HepG2 (cell line): ENCODE results near the gene RPF1. TPM values are rescaled to one million over a fixed set of nuclear protein-coding genes. Genes with fewer than 3 reads are reported as not detected.

ENCODE experiments used
- HMGA1 ChIP-seq: sonication (generic); formaldehyde crosslinking; conservative IDR thresholded peaks from 2 replicates; pipeline ENCODE4 v1.4.0; 2020; ENCODE audit warnings: missing genetic modification reagents
- HNRNPH1 ChIP-seq: fragments of 200-400 bp; formaldehyde crosslinking; optimal IDR thresholded peaks from 2 replicates; pipeline ENCODE3; 2017; ENCODE audit warnings: mild to moderate bottlenecking, low read depth, low read length
- MEIS1 ChIP-seq: sonication (generic); formaldehyde crosslinking; IDR thresholded peaks from 2 replicates; pipeline ENCODE4 v1.9.0; 2021; ENCODE audit warnings: mild to moderate bottlenecking, missing genetic modification reagents, moderate library complexity, borderline replicate concordance
- NFATC3 ChIP-seq: sonication (generic); formaldehyde crosslinking; IDR thresholded peaks from 2 replicates; pipeline ENCODE4 v1.5.1; 2020; ENCODE audit warnings: mild to moderate bottlenecking, missing genetic modification reagents
- NFYB ChIP-seq: sonication (generic); formaldehyde crosslinking; IDR thresholded peaks from 2 replicates; pipeline ENCODE4 v1.4.0; 2020; ENCODE audit warnings: missing genetic modification reagents
- SRSF9 ChIP-seq: fragments of 200-400 bp; formaldehyde crosslinking; IDR thresholded peaks from 2 replicates; pipeline ENCODE4 v1.6.1; 2018; ENCODE audit warnings: borderline replicate concordance, mild to moderate bottlenecking, low read depth, low read length; ENCODE audit not compliant: insufficient read depth, poor library complexity, severe bottlenecking
- TSC22D2 ChIP-seq: sonication (generic); formaldehyde crosslinking; IDR thresholded peaks from 2 replicates; pipeline ENCODE4 v1.5.1; 2020; ENCODE audit warnings: missing genetic modification reagents, mild to moderate bottlenecking, borderline replicate concordance
- ZNF101 ChIP-seq: sonication (generic); formaldehyde crosslinking; IDR thresholded peaks from 2 replicates; pipeline ENCODE4 v1.4.0; 2020; ENCODE audit warnings: mild to moderate bottlenecking, low read depth, missing genetic modification reagents, borderline replicate concordance
- ZNF234 ChIP-seq: sonication (generic); formaldehyde crosslinking; conservative IDR thresholded peaks from 2 replicates; pipeline ENCODE4 v1.5.1; 2020; ENCODE audit warnings: mild to moderate bottlenecking, missing genetic modification reagents
- ZNF468 ChIP-seq: sonication (generic); formaldehyde crosslinking; IDR thresholded peaks from 2 replicates; pipeline ENCODE4 v1.8.0; 2022; ENCODE audit warnings: mild to moderate bottlenecking, moderate library complexity, missing genetic modification reagents
- ZNF605 ChIP-seq: sonication (generic); formaldehyde crosslinking; IDR thresholded peaks from 2 replicates; pipeline ENCODE4 v1.8.0; 2022; ENCODE audit warnings: mild to moderate bottlenecking, missing genetic modification reagents
- ZNF670 ChIP-seq: sonication (generic); formaldehyde crosslinking; IDR thresholded peaks from 2 replicates; pipeline ENCODE4 v1.8.0; 2022; ENCODE audit warnings: mild to moderate bottlenecking, missing genetic modification reagents, borderline replicate concordance
- polyA plus RNA-seq, 8 experiments: library from polyadenylated mRNA; depleted of rRNA in 3 of 8; stranded (reverse) in 7 of 8; unstranded in 1 of 8; fragments of >200 nt; fragmentation: Illumina TruSeq in 4 of 8; extraction: Trizol in 4 of 8; gene quantifications; 2 replicates each; pipeline versions ENCODE4 v1.2.1 to v1.2.3, GENCODE V29; 2011 to 2016; ENCODE audit warnings: low read depth in 4 of 8, missing spikeins in 1 of 8, mixed read lengths in 1 of 8; ENCODE audit not compliant: insufficient read depth in 1 of 8
- total RNA-seq, 5 experiments: library from RNA; depleted of rRNA; stranded (reverse); fragments of >200 nt; fragmentation: Illumina TruSeq; extraction: Trizol; gene quantifications; 2 replicates each; pipeline ENCODE4 v1.2.3, GENCODE V29; 2016; ENCODE audit warnings: low read depth in 1 of 5
- TF ChIP-seq, protein P1 (sequence below): IDR thresholded peaks from 2 replicates; pipeline ENCODE4 v1.6.1; 2016; ENCODE audit warnings: missing biosample characterization, missing genetic modification reagents, low read depth
- TF ChIP-seq, protein P2 (sequence below): fragments of 450-650 bp; IDR thresholded peaks from 2 replicates; pipeline ENCODE4 v1.6.1; 2017; ENCODE audit warnings: mild to moderate bottlenecking
- TF ChIP-seq, protein P3 (sequence below): sonication (generic); formaldehyde crosslinking; IDR thresholded peaks from 2 replicates; pipeline ENCODE4 v1.4.0; 2020; ENCODE audit warnings: missing genetic modification reagents
- TF ChIP-seq, protein P4 (sequence below): IDR thresholded peaks from 2 replicates; pipeline ENCODE4 v1.6.1; 2016; ENCODE audit warnings: low read depth, missing genetic modification reagents, missing compliant biosample characterization
- TF ChIP-seq, protein P5 (sequence below): sonication (generic); formaldehyde crosslinking; conservative IDR thresholded peaks from 2 replicates; pipeline ENCODE4 v1.4.0; 2020; ENCODE audit warnings: missing genetic modification reagents

RPF1 gene
- total and polyA plus RNA-seq, 2 of the 13 experiments (the other 11 are each of a cell fraction or from before 2014, with no cell fraction given), result 23.0 to 39.0 TPM

DNA sequence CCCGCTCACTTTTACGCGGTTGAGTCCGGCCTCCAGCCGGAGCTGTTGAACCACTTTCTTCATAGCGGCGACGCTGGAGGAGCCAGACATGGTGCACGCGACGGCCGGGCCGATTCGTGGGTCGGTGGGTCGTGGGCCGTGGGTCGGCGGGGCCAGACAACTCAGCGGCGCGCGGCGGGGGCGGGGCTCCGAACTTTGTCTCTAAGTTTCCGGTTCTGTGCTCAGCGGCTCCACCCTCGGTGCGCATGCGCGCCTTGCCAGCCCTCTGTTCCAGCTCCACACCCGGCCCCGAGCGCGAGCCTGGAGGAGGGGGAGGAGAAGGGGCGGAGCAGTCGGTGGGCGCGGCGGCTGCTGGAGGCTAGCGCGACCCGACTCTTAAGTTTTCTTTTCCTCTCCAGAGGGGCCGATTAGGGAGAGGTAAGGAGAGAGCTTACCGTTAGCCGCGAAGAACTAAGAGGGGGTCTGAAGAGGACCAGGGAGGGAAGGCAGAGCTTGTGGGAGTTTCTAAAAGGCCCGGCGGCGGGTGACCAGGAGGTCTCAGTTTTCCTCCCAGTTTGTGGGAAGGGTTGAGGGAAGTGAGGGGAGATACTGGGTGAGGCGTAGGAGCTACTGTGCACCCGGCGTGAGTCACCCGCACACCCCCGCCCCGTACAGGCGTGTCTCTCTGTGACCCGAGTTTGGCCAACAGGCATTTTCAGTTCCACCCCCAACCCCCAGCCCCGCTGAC lies 27.1 kb downstream of the RPF1 start, which contains the start of the genes GNG5 and SPATA1 (continued):
- no peak for TF ChIP-seq ZNF101 (CRISPR knock-in tag)
- no peak for TF ChIP-seq NFATC3 (CRISPR knock-in tag)
- no peak for TF ChIP-seq ZNF468 (CRISPR knock-in tag)
- no peak for TF ChIP-seq MEIS1 (CRISPR knock-in tag)
- TF ChIP-seq, protein P1, sequence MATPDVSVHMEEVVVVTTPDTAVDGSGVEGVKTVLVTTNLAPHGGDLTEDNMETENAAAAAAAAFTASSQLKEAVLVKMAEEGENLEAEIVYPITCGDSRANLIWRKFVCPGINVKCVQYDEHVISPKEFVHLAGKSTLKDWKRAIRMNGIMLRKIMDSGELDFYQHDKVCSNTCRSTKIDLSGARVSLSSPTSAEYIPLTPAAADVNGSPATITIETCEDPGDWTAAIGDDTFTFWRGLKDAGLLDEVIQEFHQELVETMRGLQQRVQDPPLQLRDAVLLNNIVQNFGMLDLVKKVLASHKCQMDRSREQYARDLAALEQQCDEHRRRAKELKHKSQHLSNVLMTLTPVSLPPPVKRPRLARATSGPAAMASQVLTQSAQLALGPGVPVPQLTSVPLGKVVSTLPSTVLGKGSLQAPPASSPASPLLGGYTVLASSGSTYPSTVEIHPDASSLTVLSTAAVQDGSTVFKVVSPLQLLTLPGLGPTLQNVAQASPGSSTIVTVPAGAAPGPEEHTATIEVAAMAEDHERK (CRISPR knock-in tag), result no peak
- no peak for TF ChIP-seq NFYB (CRISPR knock-in tag)
- no peak for TF ChIP-seq HNRNPH1
- TF ChIP-seq, protein P2, sequence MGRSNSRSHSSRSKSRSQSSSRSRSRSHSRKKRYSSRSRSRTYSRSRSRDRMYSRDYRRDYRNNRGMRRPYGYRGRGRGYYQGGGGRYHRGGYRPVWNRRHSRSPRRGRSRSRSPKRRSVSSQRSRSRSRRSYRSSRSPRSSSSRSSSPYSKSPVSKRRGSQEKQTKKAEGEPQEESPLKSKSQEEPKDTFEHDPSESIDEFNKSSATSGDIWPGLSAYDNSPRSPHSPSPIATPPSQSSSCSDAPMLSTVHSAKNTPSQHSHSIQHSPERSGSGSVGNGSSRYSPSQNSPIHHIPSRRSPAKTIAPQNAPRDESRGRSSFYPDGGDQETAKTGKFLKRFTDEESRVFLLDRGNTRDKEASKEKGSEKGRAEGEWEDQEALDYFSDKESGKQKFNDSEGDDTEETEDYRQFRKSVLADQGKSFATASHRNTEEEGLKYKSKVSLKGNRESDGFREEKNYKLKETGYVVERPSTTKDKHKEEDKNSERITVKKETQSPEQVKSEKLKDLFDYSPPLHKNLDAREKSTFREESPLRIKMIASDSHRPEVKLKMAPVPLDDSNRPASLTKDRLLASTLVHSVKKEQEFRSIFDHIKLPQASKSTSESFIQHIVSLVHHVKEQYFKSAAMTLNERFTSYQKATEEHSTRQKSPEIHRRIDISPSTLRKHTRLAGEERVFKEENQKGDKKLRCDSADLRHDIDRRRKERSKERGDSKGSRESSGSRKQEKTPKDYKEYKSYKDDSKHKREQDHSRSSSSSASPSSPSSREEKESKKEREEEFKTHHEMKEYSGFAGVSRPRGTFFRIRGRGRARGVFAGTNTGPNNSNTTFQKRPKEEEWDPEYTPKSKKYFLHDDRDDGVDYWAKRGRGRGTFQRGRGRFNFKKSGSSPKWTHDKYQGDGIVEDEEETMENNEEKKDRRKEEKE, result no peak
- no peak for TF ChIP-seq ZNF670 (CRISPR knock-in tag)
- TF ChIP-seq ZNF605 (CRISPR knock-in tag), result peak; percentile 90
- TF ChIP-seq, protein P3, sequence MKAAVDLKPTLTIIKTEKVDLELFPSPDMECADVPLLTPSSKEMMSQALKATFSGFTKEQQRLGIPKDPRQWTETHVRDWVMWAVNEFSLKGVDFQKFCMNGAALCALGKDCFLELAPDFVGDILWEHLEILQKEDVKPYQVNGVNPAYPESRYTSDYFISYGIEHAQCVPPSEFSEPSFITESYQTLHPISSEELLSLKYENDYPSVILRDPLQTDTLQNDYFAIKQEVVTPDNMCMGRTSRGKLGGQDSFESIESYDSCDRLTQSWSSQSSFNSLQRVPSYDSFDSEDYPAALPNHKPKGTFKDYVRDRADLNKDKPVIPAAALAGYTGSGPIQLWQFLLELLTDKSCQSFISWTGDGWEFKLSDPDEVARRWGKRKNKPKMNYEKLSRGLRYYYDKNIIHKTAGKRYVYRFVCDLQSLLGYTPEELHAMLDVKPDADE (CRISPR knock-in tag), result no peak; the same call in 1 of the 2 replicates
- TF ChIP-seq, protein P4, sequence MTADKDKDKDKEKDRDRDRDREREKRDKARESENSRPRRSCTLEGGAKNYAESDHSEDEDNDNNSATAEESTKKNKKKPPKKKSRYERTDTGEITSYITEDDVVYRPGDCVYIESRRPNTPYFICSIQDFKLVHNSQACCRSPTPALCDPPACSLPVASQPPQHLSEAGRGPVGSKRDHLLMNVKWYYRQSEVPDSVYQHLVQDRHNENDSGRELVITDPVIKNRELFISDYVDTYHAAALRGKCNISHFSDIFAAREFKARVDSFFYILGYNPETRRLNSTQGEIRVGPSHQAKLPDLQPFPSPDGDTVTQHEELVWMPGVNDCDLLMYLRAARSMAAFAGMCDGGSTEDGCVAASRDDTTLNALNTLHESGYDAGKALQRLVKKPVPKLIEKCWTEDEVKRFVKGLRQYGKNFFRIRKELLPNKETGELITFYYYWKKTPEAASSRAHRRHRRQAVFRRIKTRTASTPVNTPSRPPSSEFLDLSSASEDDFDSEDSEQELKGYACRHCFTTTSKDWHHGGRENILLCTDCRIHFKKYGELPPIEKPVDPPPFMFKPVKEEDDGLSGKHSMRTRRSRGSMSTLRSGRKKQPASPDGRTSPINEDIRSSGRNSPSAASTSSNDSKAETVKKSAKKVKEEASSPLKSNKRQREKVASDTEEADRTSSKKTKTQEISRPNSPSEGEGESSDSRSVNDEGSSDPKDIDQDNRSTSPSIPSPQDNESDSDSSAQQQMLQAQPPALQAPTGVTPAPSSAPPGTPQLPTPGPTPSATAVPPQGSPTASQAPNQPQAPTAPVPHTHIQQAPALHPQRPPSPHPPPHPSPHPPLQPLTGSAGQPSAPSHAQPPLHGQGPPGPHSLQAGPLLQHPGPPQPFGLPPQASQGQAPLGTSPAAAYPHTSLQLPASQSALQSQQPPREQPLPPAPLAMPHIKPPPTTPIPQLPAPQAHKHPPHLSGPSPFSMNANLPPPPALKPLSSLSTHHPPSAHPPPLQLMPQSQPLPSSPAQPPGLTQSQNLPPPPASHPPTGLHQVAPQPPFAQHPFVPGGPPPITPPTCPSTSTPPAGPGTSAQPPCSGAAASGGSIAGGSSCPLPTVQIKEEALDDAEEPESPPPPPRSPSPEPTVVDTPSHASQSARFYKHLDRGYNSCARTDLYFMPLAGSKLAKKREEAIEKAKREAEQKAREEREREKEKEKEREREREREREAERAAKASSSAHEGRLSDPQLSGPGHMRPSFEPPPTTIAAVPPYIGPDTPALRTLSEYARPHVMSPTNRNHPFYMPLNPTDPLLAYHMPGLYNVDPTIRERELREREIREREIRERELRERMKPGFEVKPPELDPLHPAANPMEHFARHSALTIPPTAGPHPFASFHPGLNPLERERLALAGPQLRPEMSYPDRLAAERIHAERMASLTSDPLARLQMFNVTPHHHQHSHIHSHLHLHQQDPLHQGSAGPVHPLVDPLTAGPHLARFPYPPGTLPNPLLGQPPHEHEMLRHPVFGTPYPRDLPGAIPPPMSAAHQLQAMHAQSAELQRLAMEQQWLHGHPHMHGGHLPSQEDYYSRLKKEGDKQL (CRISPR knock-in tag), result no peak
- no peak for TF ChIP-seq HMGA1
- TF ChIP-seq TSC22D2 (CRISPR knock-in tag), result no peak
- TF ChIP-seq, protein P5, sequence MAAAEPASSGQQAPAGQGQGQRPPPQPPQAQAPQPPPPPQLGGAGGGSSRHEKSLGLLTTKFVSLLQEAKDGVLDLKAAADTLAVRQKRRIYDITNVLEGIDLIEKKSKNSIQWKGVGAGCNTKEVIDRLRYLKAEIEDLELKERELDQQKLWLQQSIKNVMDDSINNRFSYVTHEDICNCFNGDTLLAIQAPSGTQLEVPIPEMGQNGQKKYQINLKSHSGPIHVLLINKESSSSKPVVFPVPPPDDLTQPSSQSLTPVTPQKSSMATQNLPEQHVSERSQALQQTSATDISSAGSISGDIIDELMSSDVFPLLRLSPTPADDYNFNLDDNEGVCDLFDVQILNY (CRISPR knock-in tag), result no peak; the same call in 1 of the 2 replicates
- no peak for TF ChIP-seq SRSF9
- no peak for TF ChIP-seq ZNF234 (CRISPR knock-in tag)
